ENCODE measurements around the gene HIPK2. TPM values are rescaled to one million over a fixed set of nuclear protein-coding genes. Genes with fewer than 3 reads are reported as not detected.

Gene HIPK2
- total RNA-seq, 1 donor from 2014 or later: 44.0 TPM

GRCh38 chr7:139821349-139822105 lies 43.7 kb upstream of the HIPK2 start:
- no peak for TF ChIP-seq CTCF (IDR thresholded peaks at IDR 0.05; ENCODE audit: insufficient read depth, low read length, poor library complexity, severe bottlenecking)
- no peak overlapping the region for H3K4me3 ChIP-seq (ENCODE audit: low read depth, low read length)
- DNase-seq (ENCODE audit: low read depth): no peak
- no peaks in the 10 kb centered on the region for H3K36me3 ChIP-seq (ENCODE audit: control insufficient read depth, insufficient read depth, low read length)
- H3K27me3 ChIP-seq (ENCODE audit: control insufficient read depth, insufficient read depth, low read length): no peaks in the 10 kb centered on the region

GRCh38 chr7:139820089-139820488 lies 42.3 kb upstream of the HIPK2 start:
- no peak for TF ChIP-seq CTCF (IDR thresholded peaks at IDR 0.05; ENCODE audit: insufficient read depth, low read length, poor library complexity, severe bottlenecking)
- Histone ChIP-seq H3K4me3 (ENCODE audit: low read depth, low read length) (no peak overlapping the region), H3K36me3 (ENCODE audit: control insufficient read depth, insufficient read depth, low read length) (no peaks in the 10 kb centered on the region), H3K27me3 (ENCODE audit: control insufficient read depth, insufficient read depth, low read length) (no peaks in the 10 kb centered on the region)
- no peak for DNase-seq (ENCODE audit: low read depth)

GRCh38 chr7:139817249-139817648 lies 39.5 kb upstream of the HIPK2 start:
- Histone ChIP-seq H3K36me3 (ENCODE audit: control insufficient read depth, insufficient read depth, low read length) (no peaks in the 10 kb centered on the region), H3K4me3 (ENCODE audit: low read depth, low read length) (no peak overlapping the region), H3K27me3 (ENCODE audit: control insufficient read depth, insufficient read depth, low read length) (no peaks in the 10 kb centered on the region)
- TF ChIP-seq CTCF (IDR thresholded peaks at IDR 0.05; ENCODE audit: insufficient read depth, low read length, poor library complexity, severe bottlenecking): no peak
- no peak for DNase-seq (ENCODE audit: low read depth)

GRCh38 chr7:139813689-139814088 lies 35.9 kb upstream of the HIPK2 start:
- H3K4me3 ChIP-seq (ENCODE audit: low read depth, low read length): no peak overlapping the region
- no peaks in the 10 kb centered on the region for H3K27me3 ChIP-seq (ENCODE audit: control insufficient read depth, insufficient read depth, low read length)
- TF ChIP-seq CTCF (IDR thresholded peaks at IDR 0.05; ENCODE audit: insufficient read depth, low read length, poor library complexity, severe bottlenecking): no peak
- no peak for DNase-seq (ENCODE audit: low read depth)
- H3K36me3 ChIP-seq (ENCODE audit: control insufficient read depth, insufficient read depth, low read length): no peaks in the 10 kb centered on the region

- DNase-seq (ENCODE audit: low read depth): no peak
- Histone ChIP-seq H3K36me3 (ENCODE audit: control insufficient read depth, insufficient read depth, low read length) (no peaks in the 10 kb centered on the region), H3K4me3 (ENCODE audit: low read depth, low read length) (no peak overlapping the region), H3K27me3 (ENCODE audit: control insufficient read depth, insufficient read depth, low read length) (no peaks in the 10 kb centered on the region)
- no peak for TF ChIP-seq CTCF (IDR thresholded peaks at IDR 0.05; ENCODE audit: insufficient read depth, low read length, poor library complexity, severe bottlenecking)
Measured at GRCh38 chr7:139813151-139813550, 35.4 kb upstream of the HIPK2 start.

- H3K4me3 ChIP-seq (ENCODE audit: low read depth, low read length): no peak overlapping the region
- H3K27me3 ChIP-seq (ENCODE audit: control insufficient read depth, insufficient read depth, low read length): no peaks in the 10 kb centered on the region
- no peak for DNase-seq (ENCODE audit: low read depth)
- no peak for TF ChIP-seq CTCF (IDR thresholded peaks at IDR 0.05; ENCODE audit: insufficient read depth, low read length, poor library complexity, severe bottlenecking)
- H3K36me3 ChIP-seq (ENCODE audit: control insufficient read depth, insufficient read depth, low read length): no peaks in the 10 kb centered on the region
Measured at GRCh38 chr7:139811066-139811465, 33.3 kb upstream of the HIPK2 start.

Measured in kidney epithelial cell (primary cell).